IPS-18c (cell line): ENCODE data around the gene POU3F2.

Source experiments
- H3K4me3 ChIP-seq: 2 replicates; pipeline ENCODE4 v1.7.0; 2013; ENCODE audit warnings: low read depth, mild to moderate bottlenecking, low read length, moderate library complexity; ENCODE audit not compliant: insufficient read depth
- H3K9me3 ChIP-seq: one replicate; pipeline ENCODE4 v1.6.1; 2013; ENCODE audit warnings: mild to moderate bottlenecking, low read length, moderate library complexity; ENCODE audit not compliant: control insufficient read depth, insufficient read depth

Gene POU3F2

DNA sequence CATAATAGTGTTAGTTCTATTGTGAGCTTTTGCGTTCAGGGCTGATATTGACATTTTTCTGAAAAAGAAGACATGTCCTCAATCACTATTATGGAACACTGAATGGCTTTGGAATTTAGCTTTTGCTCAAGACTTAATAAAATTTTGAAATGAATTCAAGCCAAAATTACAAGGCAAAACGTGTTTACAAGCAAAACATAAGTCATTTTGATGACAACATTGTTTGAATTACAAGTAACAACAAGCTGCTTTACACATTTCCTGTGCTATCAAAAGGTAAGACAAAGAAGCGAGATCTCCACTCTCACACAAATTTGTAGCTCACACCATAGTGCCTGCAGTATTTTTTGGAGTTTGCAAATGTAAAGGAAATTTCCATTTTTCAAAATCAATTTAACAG, 37.4 kb downstream of the POU3F2 start:
- Histone ChIP-seq H3K9me3 (no peaks in the 10 kb centered on the region), H3K4me3 (no peak overlapping the region)

DNA sequence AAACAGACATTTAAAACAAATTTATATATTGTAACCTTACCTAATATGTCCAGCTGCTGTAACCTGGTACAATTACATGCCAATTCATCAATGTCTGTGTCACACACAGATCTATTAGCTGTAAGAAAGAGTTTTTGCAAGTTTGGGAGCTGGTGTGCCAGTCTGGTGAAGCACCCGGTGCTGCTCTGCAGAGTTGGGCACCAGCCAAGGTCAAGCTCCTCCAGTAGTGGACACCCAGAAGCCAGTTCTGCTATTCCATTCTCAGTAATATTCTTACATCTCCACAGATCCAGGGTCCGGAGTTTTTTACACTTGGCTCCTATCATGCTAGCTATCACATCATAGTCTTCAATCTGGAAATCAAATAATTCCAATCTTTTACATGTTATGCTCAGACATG, 41.0 kb downstream of the POU3F2 start:
- Histone ChIP-seq H3K4me3 (no peak overlapping the region), H3K9me3 (no peaks in the 10 kb centered on the region)

DNA sequence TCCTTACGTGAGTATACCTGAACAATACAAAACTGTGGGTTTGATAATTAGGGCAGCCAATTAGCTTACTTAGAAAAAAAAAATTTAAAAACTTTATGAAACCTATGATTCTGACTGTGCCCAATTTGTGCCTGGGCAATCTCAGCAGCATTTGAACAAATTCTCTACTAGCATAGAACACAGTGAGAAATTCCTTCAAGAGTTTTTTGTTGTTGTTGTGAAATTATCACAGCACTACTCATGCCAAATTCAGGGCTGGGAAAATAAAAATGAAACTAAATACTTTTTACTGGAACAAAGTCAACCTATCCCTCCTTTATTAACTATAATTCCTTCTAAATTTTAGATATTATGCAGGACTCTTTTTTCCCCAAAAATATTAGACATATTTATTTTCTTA, 42.9 kb downstream of the POU3F2 start:
- Histone ChIP-seq H3K4me3 (no peak overlapping the region), H3K9me3 (no peaks in the 10 kb centered on the region)

DNA sequence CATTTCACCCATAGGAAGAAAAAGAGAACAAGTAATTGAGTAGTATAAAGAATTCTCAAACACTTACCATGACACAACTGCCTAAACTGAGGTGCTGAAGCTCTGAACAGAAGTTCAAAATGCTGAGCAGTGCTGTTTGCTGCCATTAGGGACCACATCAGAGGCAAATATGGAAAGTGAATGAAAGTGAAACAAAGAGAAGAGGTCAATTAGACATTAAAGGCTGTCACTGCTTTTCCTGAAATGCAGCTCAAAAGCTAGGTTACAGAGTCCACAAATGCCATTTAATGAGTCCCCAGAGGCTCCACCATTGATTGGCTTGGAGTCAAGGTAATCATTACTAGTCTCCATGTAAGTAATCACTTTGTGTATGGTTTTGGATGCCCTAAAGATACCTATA, 46.1 kb downstream of the POU3F2 start:
- H3K9me3 ChIP-seq, result no peaks in the 10 kb centered on the region

DNA sequence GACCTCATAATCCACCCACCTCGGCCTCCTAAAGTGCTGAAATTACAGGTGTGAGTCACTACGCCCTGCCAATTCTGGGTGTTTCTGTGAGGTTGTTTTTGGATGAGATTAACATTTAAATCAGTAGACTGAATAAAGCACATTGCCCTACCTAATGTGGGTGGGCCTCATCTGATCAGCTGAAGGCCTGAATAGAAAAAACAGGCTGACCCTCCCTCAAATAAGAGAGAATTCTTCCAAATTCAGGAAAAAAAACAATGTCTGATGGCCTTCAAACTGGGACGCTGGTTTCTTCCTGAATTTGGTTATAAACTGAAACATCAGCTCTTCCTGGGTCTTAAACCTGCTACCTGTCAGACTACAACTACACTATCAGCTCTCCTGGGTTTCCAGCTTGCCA, 51.0 kb downstream of the POU3F2 start:
- Histone ChIP-seq H3K4me3 (no peak overlapping the region), H3K9me3 (no peaks in the 10 kb centered on the region)

More for the DNA sequence above, 46.1 kb downstream of the POU3F2 start:
- no peak overlapping the region for H3K4me3 ChIP-seq

DNA sequence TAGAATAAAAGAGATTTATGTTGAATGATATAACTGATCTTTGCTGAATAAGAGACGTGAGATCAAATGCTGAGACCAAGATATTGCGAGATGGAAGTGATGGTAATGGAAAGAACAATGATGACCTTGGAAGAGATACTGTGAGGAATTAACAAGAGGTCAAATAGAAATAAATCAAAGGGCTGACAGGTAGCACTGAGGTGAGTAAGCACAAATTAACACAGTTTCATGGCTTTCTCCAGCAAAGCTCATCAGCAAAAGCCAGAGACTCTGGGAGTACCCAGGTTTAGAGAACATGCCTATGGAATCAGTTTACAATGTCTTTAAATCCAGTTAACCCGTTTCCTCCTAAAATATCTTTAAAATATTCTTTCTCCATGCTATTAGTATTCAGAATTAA, 53.3 kb downstream of the POU3F2 start:
- H3K4me3 ChIP-seq, result no peak overlapping the region
- H3K9me3 ChIP-seq, result no peaks in the 10 kb centered on the region
